Stimulated activated CD4-positive, alpha-beta T cell treated with anti-CD3 and anti-CD28 coated beads, Interleukin-1b, Interleukin-23, amount 100 ng/mL, for 48 hours (primary cell): ENCODE data around the gene MAX.

Experiments
- DNase-seq: peaks from one replicate; pipeline ENCODE4 v3.0.0-alpha.2; 2020

Gene MAX

GRCh38 chr14:65072256-65072655, 30.1 kb downstream of the MAX start:
- no peak for DNase-seq

- no peak for DNase-seq
Measured at GRCh38 chr14:65071544-65071943, 30.8 kb downstream of the MAX start.

DNA sequence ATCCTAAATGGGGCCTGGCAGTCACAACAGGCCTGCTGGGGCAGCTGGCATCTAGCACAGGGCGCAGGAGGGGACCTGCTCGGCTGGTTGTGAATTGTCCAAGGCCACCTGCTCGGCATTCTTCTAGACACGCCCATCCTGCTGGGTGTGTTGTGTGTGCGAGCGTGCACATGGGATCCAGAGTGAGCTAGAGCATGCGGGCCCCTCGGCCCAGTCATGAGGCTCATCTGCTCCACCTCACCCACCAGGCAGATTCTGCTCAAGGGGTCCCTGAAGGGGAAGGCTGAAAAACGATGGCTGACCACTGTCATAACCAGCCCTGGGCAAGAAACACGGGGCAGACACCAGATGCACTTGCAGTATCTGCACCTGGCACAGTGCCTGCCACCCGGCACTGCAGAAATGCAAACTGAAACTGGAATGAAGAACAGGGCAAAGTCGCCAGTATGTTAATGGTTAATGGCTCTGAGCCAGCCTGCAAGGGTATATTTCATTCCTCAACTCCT, 31.8 kb downstream of the MAX start:
- DNase-seq = no peak

DNA sequence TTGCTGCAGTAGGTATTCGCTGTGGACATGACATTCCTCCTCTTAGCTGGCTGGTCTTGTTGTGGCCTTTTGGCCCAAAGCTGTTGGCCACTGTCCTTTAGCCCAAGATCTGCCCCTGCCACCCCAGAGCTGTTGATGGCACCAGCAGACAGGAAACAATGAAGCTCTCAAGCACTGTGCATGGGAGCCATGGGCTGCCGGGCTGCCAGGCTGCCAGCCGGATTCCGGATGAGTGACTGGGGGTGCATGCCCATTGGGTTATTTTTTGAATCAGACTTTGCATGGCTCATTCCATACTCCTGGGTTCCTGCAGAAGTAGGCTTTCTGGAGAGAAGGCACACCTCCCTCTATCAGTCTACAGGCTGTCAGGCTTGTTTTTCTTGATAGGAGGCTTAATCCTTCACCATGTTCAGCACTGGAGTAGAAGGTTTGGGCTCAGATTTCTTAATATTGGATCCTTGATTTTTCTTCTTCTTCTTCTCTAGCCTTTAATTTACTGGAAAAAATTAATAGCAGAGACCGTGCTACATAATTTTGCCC, 32.4 kb downstream of the MAX start:
- no peak for DNase-seq

- no peak for DNase-seq
Measured at GRCh38 chr14:65065719-65066118, 36.6 kb downstream of the MAX start.

DNA sequence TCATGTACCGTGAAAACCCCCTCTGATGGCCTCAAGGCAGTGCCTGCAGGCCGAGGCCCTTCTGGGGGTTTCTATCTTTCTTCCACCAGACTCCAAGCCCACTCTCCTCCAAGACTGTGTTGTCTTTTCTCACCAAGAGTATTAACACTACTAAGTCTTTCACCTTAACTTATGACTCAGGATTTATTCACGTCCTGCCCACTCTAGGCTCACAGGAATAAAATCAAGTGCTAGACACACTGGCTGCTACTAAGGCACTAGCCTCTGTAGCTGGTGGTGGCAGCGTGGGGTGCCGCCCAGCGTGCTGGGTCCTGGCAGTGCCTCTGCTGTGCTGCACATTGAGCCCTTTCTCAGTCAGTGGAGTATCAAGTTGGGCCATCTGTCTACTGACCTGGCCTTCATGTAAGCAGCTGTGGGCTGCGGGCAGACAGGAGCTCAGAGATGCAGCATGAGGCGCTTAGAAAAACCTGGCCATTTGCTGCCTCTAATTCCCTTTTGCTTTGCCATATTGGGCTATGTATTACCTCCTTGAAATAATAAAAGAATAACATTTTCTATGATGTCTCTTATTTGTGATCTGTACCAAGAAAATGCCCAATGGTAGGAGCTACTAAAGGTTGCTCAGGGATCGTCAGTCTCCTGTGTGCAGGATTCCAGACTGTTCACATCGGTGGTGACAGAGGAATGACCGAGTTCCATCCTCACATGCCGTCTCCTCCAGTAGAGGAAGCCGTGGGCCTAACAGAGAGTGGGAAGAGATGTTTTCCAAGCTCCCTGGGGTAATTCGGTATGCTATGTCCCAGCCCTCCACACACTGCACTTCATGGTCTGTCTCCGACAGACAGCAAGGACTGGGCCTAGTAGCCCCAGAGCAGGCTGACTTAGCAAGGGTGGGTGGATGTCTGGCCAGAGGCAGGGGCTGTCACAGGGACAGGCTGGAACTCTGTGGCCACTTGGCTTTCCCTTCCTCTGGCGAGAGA, 39.9 kb downstream of the MAX start:
- no peak for DNase-seq

GRCh38 chr14:65057695-65058094, 44.6 kb downstream of the MAX start:
- no peak for DNase-seq

- no peak for DNase-seq
Measured at GRCh38 chr14:65054471-65055085, 47.7 kb downstream of the MAX start.

DNA sequence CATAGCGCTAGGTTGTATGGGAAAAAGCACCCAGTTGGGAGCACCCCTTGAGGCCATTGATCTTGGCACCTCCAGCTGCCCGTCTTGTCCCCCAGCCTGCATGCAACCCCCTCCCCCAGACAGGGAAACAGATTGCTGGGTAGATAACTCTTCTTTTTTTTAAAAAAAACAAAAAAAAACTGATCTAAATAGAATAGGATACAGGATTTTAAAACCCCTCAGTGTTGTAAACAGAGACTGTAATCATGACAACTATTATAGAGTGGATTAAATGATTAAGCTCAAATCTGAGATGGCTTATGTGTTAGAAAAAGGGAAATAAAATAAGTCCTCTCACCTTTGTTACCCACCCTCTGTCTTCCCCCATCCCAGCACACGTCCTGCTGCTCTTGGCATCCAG, 48.9 kb downstream of the MAX start:
- DNase-seq = no peak

GRCh38 chr14:65052832-65053231, 49.5 kb downstream of the MAX start:
- no peak for DNase-seq

DNA sequence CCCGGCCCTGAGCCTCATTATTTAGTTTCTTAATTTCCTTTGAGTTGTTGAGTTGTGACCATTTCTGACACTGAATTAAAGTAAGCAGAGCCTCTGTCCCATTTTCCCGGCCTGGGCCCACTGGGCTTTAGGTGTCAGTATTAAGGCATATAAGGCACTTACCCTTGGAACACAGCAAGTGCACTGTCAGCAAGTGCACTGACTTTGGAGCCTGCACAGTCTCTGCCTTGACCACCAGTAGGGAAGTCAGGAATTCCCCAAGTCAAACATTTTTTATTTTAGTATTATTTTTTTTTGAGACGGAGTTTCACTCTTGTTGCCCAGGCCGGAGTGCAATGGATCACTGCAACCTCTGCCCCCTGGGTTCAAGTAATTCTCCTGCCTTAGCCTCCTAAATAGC, 56.6 kb downstream of the MAX start:
- DNase-seq = no peak

GRCh38 chr14:65045006-65045405, 57.3 kb downstream of the MAX start:
- DNase-seq = no peak

- no peak for DNase-seq
Measured at GRCh38 chr14:65044596-65044959, 57.7 kb downstream of the MAX start.

- DNase-seq = no peak
Measured at GRCh38 chr14:65043893-65044595, 58.3 kb downstream of the MAX start.

DNA sequence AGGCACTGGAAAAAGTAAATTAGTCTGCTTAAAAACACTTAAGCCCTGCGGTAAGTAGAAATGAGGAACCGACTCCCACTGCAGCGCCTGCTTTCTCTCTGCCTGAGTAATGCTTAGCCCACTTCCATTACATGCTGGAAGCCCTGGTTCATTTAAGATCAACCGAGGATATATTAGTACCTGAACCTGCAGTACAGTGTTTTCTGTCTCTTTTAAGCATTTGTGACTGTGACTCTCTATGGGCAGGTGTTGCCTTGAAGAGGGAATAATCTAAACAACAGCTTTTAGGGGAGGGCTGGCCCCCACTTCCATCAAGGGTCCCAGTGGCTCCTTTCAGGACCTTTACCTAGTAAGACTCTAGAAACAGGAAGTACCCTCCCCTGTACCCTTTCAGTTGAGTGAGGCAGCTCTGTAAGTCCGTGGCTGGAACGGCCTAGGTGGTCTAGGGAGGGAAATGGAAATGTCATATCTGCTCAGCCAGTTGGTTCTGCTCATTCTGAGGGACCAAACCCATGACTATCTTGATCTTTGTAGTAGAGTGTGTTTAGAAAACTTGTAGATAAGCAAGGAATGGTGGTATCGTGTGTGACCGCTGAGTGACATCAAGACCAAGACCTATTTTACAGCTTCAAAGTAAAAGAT, 59.5 kb downstream of the MAX start:
- no peak for DNase-seq

- DNase-seq = no peak
Measured at GRCh38 chr14:65042296-65042695, 60.0 kb downstream of the MAX start.

DNA sequence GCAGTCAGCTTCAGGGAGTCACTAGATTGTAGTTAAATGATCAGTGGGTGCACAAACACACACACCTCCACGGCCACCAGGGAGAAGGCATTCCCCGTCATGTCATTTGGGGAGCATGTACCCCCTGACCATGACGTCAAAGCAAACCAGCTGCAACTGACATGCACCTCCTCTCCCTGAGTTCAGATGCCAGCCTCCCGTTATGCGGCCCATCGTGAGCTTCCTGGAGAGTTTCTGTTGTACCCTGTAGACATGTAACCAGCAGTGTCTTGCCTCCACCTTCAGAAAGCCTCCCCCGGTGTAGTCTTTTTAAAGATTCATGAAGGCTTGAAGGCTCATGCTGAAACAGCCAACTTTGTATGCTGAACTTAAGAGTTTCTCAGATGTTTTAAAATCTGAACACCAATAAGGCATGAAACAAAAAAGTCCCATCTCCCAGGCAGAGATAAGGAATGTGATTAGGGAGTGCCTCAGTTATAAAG, 60.8 kb downstream of the MAX start:
- DNase-seq = no peak

DNA sequence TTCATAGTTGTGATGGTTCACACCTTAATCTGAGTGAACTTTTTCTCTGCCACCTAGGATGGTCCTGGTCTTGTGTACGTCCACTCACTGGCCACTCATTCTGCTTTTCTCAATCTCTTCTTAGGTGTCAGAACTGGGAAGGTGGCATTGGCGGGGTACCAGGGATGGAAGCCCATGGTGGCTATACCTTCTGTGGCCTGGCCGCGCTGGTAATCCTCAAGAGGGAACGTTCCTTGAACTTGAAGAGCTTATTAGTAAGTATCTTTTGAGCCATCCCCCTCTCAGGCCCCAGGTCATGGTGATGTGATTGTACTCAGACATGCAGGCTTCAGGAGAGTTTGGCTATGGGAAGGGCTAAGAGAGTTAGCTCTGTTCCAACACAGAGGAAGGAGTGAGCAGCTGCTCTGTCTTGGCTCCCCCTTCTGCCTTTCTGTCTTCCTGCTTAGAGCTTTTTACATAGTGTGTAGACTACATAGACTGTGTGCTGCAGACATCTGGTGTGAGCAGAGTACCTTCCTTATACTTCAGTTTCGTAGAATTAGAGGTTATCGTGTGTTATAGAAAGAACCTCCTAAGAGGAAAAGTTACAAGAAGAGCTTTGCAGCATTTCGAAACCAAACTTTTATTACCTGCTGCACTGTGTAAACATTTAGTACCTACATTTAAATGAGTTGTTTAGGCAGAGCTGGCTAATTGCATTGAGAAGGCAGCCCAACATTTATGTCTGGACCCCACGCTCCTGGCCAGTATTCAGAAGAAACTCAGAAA, 61.5 kb downstream of the MAX start:
- no peak for DNase-seq

- DNase-seq = no peak
Measured at GRCh38 chr14:65038966-65039365, 63.4 kb downstream of the MAX start.

- no peak for DNase-seq
Measured at GRCh38 chr14:65035049-65035448, 67.3 kb downstream of the MAX start.

GRCh38 chr14:65034021-65034420, 68.3 kb downstream of the MAX start:
- DNase-seq = no peak

- DNase-seq = no peak
Measured at GRCh38 chr14:65033181-65033580, 69.1 kb downstream of the MAX start.
